Endothelial cell (in vitro differentiated cells): ENCODE data around the gene NEU4. TPM values are rescaled to one million over a fixed set of nuclear protein-coding genes. Genes with fewer than 3 reads are reported as not detected.
"Not testable (repeated sequence)": the region's sequence is repeated elsewhere in the genome, so short reads cannot be mapped to it uniquely, and the experiment has no call there.

ENCODE experiments used
- DNase-seq: peaks from one replicate; pipeline ENCODE4 v3.0.0; 2021; ENCODE audit warnings: low spot score
- H3K27ac Mint-ChIP-seq: one replicate; pipeline ENCODE4 v1.8.0; 2021; ENCODE audit warnings: mixed read lengths, inconsistent platforms; ENCODE audit not compliant: unreplicated experiment
- H3K27me3 Mint-ChIP-seq: one replicate; pipeline ENCODE4 v1.8.0; 2021; ENCODE audit warnings: mild to moderate bottlenecking, moderate library complexity, mixed read lengths, inconsistent platforms; ENCODE audit not compliant: unreplicated experiment
- H3K36me3 Mint-ChIP-seq: one replicate; pipeline ENCODE4 v1.8.0; 2021; ENCODE audit warnings: mild to moderate bottlenecking, low read depth, mixed read lengths, inconsistent platforms; ENCODE audit not compliant: unreplicated experiment
- H3K4me1 Mint-ChIP-seq: one replicate; pipeline ENCODE4 v1.8.0; 2021; ENCODE audit warnings: mild to moderate bottlenecking, mixed read lengths, inconsistent platforms; ENCODE audit not compliant: unreplicated experiment
- H3K4me3 Mint-ChIP-seq: one replicate; pipeline ENCODE4 v1.8.0; 2021; ENCODE audit warnings: mild to moderate bottlenecking, mixed read lengths, inconsistent platforms; ENCODE audit not compliant: unreplicated experiment
- H3K9me3 Mint-ChIP-seq: one replicate; pipeline ENCODE4 v1.8.0; 2021; ENCODE audit warnings: mixed read lengths, inconsistent platforms; ENCODE audit not compliant: unreplicated experiment
- CTCF ChIP-seq: fragments of 200-600 bp; sonication (generic); IDR thresholded peaks from one replicate; pipeline ENCODE4 v1.5.0; 2021; ENCODE audit warnings: antibody characterized with exemption; ENCODE audit not compliant: unreplicated experiment
- total RNA-seq: library from RNA; stranded (reverse); fragmentation: NEBNext Ultra II Directional; extraction: Animal tissue kit (Norgen Biotek cat#: 25700); gene quantifications from one replicate; pipeline ENCODE4 v1.2.1, GENCODE V29; 2021; ENCODE audit not compliant: unreplicated experiment

Gene NEU4
- total RNA-seq, 1 donor from 2014 or later = 0.33 TPM

GRCh38 chr2:241822264-241822623 lies 13.3 kb downstream of the NEU4 start:
- peaks cover 19% of the 10 kb centered on the region for H3K27me3 Mint-ChIP-seq
- H3K27ac Mint-ChIP-seq = peak overlapping the region; percentile 86
- peaks cover 24% of the 10 kb centered on the region for H3K4me1 Mint-ChIP-seq
- H3K9me3 Mint-ChIP-seq = peaks cover 13% of the 10 kb centered on the region
- H3K36me3 Mint-ChIP-seq = peaks cover 19% of the 10 kb centered on the region
- H3K4me3 Mint-ChIP-seq = peak overlapping the region; percentile 61
- DNase-seq = no peak
- no peak for TF ChIP-seq CTCF

- DNase-seq = not testable (repeated sequence)
- peaks cover 13% of the 10 kb centered on the region for H3K9me3 Mint-ChIP-seq
- peaks cover 24% of the 10 kb centered on the region for H3K4me1 Mint-ChIP-seq
- peak overlapping the region; percentile 77 for H3K4me3 Mint-ChIP-seq
- H3K27me3 Mint-ChIP-seq = peaks cover 19% of the 10 kb centered on the region
- peak overlapping the region; percentile 58 for H3K27ac Mint-ChIP-seq
- H3K36me3 Mint-ChIP-seq = peaks cover 19% of the 10 kb centered on the region
Observed at GRCh38 chr2:241823531-241824437, 14.8 kb downstream of the NEU4 start.

GRCh38 chr2:241827394-241827793 lies 18.4 kb downstream of the NEU4 start:
- TF ChIP-seq CTCF = no peak
- Mint-ChIP-seq H3K36me3 (peaks cover 18% of the 10 kb centered on the region), H3K27me3 (peaks cover 16% of the 10 kb centered on the region)

GRCh38 chr2:241833101-241833663 lies 24.2 kb downstream of the NEU4 start:
- Mint-ChIP-seq H3K27ac (no peak overlapping the region), H3K4me1 (peaks cover 20% of the 10 kb centered on the region), H3K4me3 (no peak overlapping the region), H3K9me3 (no peaks in the 10 kb centered on the region), H3K27me3 (no peaks in the 10 kb centered on the region), H3K36me3 (no peaks in the 10 kb centered on the region)
- no peak for DNase-seq
- TF ChIP-seq CTCF = no peak

More at GRCh38 chr2:241827394-241827793, 18.4 kb downstream of the NEU4 start:
- peaks cover 17% of the 10 kb centered on the region for H3K4me1 Mint-ChIP-seq
- no peak overlapping the region for H3K27ac Mint-ChIP-seq
- no peak overlapping the region for H3K4me3 Mint-ChIP-seq
- H3K9me3 Mint-ChIP-seq = peaks cover 13% of the 10 kb centered on the region
- DNase-seq = no peak

- H3K4me3 Mint-ChIP-seq, DNase-seq, H3K27ac Mint-ChIP-seq, H3K27me3 Mint-ChIP-seq, H3K36me3 Mint-ChIP-seq, H3K9me3 Mint-ChIP-seq: not testable (repeated sequence)
- H3K4me1 Mint-ChIP-seq = peaks cover 23% of the 10 kb centered on the region
Observed at GRCh38 chr2:241833756-241834526, 24.9 kb downstream of the NEU4 start.
